Measurements from ENCODE around the gene SDHA. TPM values are rescaled to one million over a fixed set of nuclear protein-coding genes. Genes with fewer than 3 reads are reported as not detected.

Gene SDHA
- total RNA-seq, 2 donors from 2014 or later, result 66.7 to 99.1 TPM

DNA sequence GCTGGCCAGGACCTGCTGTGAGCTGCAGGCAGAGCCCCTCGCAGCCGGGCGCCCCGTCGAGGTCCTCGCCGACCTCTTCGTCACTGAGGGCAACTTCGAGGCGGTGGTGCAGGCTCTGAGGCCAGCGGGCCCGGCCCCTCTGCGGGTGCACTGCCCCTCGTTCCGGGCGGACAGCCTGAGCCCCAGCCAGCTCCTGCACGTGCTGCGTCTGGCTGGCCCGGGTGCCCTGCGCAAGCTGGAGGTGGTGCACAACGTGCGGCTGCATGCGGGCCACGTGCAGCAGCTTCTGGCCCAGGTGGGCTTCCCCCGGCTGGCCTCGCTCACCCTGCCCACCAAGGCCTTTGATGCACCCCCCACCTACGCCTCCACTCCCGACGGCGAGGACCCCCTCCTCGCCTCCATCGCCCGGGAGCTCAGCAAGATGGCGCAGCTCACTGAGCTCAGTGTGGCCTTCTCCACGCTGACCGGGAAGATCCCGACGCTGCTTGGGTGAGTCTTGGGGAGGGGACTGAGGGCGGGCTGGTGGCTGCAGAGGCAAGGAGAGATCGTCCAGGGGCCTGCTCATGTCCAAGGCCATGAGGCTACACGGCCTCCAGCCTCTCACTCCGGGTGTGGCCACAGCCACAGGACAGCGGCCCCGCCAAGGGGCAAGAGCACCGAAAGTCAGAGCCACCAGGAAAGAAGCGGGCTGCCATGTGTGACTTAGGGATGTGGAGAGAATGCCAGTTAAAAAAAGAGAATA lies 26.0 kb upstream of the SDHA start:
- 90% methylated on average over 46 of the region's 46 CpGs for WGBS
- TF ChIP-seq POLR2AphosphoS5 (IDR thresholded peaks at IDR 0.05), result no peak
- no peak for TF ChIP-seq POLR2A (IDR thresholded peaks at IDR 0.05)
- TF ChIP-seq, protein P1, sequence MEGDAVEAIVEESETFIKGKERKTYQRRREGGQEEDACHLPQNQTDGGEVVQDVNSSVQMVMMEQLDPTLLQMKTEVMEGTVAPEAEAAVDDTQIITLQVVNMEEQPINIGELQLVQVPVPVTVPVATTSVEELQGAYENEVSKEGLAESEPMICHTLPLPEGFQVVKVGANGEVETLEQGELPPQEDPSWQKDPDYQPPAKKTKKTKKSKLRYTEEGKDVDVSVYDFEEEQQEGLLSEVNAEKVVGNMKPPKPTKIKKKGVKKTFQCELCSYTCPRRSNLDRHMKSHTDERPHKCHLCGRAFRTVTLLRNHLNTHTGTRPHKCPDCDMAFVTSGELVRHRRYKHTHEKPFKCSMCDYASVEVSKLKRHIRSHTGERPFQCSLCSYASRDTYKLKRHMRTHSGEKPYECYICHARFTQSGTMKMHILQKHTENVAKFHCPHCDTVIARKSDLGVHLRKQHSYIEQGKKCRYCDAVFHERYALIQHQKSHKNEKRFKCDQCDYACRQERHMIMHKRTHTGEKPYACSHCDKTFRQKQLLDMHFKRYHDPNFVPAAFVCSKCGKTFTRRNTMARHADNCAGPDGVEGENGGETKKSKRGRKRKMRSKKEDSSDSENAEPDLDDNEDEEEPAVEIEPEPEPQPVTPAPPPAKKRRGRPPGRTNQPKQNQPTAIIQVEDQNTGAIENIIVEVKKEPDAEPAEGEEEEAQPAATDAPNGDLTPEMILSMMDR (IDR thresholded peaks at IDR 0.05), result no peak
- peaks cover 5% of the 10 kb centered on the region for H3K4me1 ChIP-seq (replicated peaks)
- H3K9me3 ChIP-seq, result no peaks in the 10 kb centered on the region
- DNase-seq (ENCODE audit: low spot score), result no peak
- no peaks in the 10 kb centered on the region for H3K27me3 ChIP-seq (replicated peaks; ENCODE audit: insufficient read depth)
- H3K4me3 ChIP-seq, result no peak overlapping the region
- intact Hi-C loops (cut with DNase I), result no loop called here
- H3K27ac ChIP-seq, result no peak overlapping the region
- H3K36me3 ChIP-seq, result no peaks in the 10 kb centered on the region

DNA sequence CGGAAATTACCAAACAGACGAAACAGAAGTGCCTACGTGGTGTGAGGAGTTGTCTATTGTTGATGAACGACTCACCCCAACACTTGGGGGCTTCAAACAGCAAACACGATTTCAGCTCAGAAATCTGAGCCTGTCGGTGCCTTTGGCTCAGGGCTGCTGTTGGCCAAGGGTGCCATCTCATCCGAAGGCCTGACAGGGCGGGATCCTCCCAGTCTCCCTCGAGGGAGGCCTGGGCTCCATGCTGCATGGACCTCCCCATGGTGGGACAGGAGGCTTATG lies 25.5 kb upstream of the SDHA start:
- DNase-seq (ENCODE audit: low spot score), result no peak
- peaks cover 5% of the 10 kb centered on the region for H3K4me1 ChIP-seq (replicated peaks)
- H3K9me3 ChIP-seq, result no peaks in the 10 kb centered on the region
- no peak overlapping the region for H3K4me3 ChIP-seq
- no peaks in the 10 kb centered on the region for H3K36me3 ChIP-seq
- TF ChIP-seq POLR2AphosphoS5 (IDR thresholded peaks at IDR 0.05) (no peak), POLR2A (IDR thresholded peaks at IDR 0.05) (no peak)
- TF ChIP-seq, protein P1 (IDR thresholded peaks at IDR 0.05), result no peak
- intact Hi-C loops (cut with DNase I), result no loop called here
- 82% methylated on average over 9 of the region's 9 CpGs for WGBS
- H3K27ac ChIP-seq, result no peak overlapping the region
- no peaks in the 10 kb centered on the region for H3K27me3 ChIP-seq (replicated peaks; ENCODE audit: insufficient read depth)

DNA sequence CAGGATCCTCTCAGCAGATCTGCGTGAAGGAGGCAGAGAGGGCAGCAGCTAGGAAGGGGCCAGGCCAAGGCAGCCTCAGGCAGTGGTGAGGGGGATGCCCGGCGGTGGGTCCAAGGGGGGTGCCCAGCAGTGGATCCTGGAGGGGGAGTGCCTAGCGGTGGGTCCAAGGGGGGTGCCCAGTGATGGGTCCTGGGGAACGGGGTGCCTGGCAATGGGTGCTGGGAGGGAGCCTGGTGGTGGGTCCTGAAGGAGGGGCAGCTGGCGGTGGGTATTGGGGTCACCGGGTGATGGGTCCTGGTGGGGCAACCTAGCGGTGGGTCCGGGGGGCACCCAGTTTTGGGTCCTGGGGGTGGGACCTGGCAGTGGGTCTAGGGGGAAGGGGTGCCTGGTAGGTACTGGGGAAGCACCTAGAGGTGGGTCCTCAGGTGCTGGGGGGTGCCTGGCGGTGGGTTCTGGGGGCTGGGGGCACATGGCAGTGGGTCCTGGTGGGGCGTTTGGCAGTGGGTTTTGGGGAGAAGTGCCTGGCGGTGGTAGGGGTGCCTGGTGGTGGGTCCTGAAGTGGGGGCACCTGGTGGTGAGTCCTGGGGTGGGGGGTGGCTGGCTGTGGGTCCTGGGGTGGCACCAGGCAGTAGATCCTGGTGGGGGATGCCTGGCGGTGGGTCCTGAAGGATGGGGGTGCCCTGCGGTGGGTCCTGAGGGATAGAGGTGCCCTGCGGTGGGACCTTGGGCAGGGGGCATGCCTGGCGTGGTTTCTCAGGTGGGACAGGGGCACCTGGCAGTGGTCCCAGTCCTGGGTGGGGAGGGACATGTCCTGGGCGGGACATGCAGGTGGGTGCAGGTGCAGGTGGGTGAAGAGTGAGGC lies 24.9 kb upstream of the SDHA start:
- Histone ChIP-seq H3K27me3 (replicated peaks; ENCODE audit: insufficient read depth) (no peaks in the 10 kb centered on the region), H3K4me1 (replicated peaks) (peaks cover 5% of the 10 kb centered on the region), H3K27ac (no peak overlapping the region), H3K4me3 (no peak overlapping the region), H3K9me3 (no peaks in the 10 kb centered on the region), H3K36me3 (no peaks in the 10 kb centered on the region)
- DNase-seq (ENCODE audit: low spot score), result no peak
- 90% methylated on average over 17 of the region's 17 CpGs for WGBS
- intact Hi-C loops (cut with DNase I), result no loop called here
- TF ChIP-seq, protein P1 (IDR thresholded peaks at IDR 0.05), result no peak
- TF ChIP-seq POLR2AphosphoS5 (IDR thresholded peaks at IDR 0.05) (no peak), POLR2A (IDR thresholded peaks at IDR 0.05) (no peak)

DNA sequence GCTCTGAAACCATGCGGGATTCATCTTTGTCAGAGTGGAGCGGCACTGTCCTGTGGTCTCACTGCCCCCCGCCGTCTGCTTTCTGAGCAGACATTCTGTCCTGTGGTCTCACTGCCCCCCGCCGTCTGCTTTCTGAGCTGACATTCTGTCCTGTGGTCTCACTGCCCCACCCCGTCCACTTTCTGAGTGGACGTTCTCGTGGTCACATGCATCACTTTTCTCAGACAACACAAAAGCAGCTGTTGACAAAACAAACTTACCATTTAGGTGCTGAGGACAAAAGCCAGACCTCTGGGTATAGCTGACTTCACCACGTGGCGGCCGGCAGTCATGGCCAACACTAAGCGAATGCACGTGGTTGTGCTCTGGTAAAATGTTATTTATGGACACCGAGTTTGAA lies 24.0 kb upstream of the SDHA start:
- H3K4me1 ChIP-seq (replicated peaks), result peaks cover 5% of the 10 kb centered on the region
- intact Hi-C loops (cut with DNase I), result no loop called here
- H3K4me3 ChIP-seq, result no peak overlapping the region
- H3K36me3 ChIP-seq, result no peaks in the 10 kb centered on the region
- no peak for DNase-seq (ENCODE audit: low spot score)
- no peaks in the 10 kb centered on the region for H3K9me3 ChIP-seq
- WGBS, result 87% methylated on average over 15 of the region's 15 CpGs
- TF ChIP-seq, protein P1 (IDR thresholded peaks at IDR 0.05), result no peak
- TF ChIP-seq POLR2AphosphoS5 (IDR thresholded peaks at IDR 0.05), result no peak
- no peak overlapping the region for H3K27ac ChIP-seq
- no peaks in the 10 kb centered on the region for H3K27me3 ChIP-seq (replicated peaks; ENCODE audit: insufficient read depth)
